Left colon (tissue), 2 donors: ENCODE measurements around the gene TRDN. TPM values are rescaled to one million over a fixed set of nuclear protein-coding genes. Genes with fewer than 3 reads are reported as not detected.
A peak's percentile ranks its signal among the peaks of the same experiment; 100 is the strongest.

ENCODE experiments used
- ATAC-seq: fragments of 200-7000 bp; cut with Tn5 transposase; one replicate; pipeline ENCODE4 v1.9.1; 2020; ENCODE audit warnings: mild to moderate bottlenecking, moderate library complexity
- DNase-seq, 2 donors: peaks; one replicate each; pipeline ENCODE4 v3.0.0-alpha.2; 2020
- intact Hi-C, 2 donors: fragments of 100-400 bp; cut with DNase I in 1 of 2; cut with micrococcal nuclease in 1 of 2; formaldehyde crosslinking; loops; one replicate each; pipeline versions ENCODE4 v1.11.2 to v1.14.0; 2022; cut with DNase I, micrococcal nuclease
- total RNA-seq, 2 donors: library from RNA; stranded (reverse); fragmentation: NEBNext Ultra II Directional; extraction: Animal tissue kit (Norgen Biotek cat#: 25700); gene quantifications; one replicate each; pipeline ENCODE4 v1.2.1, GENCODE V29; 2021
- donor health status: DM: no; HTN: no; CAD: no.
- donor health status: DM: yes; HTN: yes; CAD: no.

Gene TRDN
- total RNA-seq, 2 donors from 2014 or later, result not detected

DNA sequence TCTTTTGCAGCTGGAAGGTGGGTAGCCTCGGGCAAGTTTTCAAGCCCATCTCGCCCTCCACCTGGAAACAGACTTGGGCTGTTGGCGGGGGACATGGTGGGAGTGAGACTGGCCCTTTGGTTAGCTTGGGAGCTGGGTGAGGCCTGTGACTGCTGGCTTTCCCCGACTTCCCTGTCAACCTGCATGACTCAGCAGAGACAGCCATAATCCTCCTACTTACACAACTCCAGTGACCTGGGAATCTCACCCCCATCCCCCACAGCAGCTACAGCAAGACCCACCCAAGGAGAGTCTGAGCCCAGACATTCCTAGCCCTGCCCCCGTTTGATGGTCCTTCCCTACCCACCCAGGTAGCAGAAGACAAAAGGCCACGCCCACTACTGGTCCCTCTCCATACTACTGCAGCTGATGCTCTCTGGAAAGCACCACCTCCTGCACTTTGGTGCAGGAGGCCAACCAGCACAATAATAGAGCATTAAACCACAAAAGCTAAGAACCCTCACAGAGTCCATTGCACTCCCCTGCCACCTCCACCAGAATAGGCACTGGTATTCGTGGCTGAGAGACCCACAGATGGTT is 188.4 kb downstream of the TRDN start:
- intact Hi-C loops, result no loop called here
- ATAC-seq (no peak), DNase-seq (no peak)

DNA sequence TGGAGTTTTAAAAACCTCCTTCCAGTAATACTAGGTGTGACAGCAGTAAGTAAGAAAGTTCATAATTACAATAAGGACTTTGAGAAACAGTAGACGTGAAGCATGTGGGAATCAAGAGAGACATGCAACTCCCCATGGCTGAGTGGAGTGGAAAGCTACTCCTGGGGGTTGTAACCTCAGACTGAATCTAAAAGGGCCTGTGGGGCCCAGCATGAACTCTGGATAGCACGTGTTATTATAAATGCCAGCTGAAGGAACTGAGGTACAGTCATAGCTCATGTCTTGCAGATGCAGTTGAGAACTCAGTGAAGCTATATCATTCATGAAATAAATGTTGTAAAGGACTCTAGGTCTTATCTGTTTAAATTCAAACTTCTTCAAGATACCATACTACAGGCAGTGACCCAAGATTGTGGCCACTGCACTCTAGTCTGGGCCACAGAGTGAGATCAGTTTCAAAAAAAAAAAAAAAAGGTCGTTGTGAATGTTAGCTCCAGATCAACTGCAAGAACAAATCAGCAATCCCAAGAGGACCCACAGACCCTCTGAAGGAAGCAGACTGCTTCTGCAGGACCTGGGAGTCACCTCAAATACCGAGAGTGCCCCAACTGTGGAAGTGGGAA is 189.3 kb downstream of the TRDN start:
- intact Hi-C loops, result no loop called here
- no peak for DNase-seq
- ATAC-seq, result no peak

DNA sequence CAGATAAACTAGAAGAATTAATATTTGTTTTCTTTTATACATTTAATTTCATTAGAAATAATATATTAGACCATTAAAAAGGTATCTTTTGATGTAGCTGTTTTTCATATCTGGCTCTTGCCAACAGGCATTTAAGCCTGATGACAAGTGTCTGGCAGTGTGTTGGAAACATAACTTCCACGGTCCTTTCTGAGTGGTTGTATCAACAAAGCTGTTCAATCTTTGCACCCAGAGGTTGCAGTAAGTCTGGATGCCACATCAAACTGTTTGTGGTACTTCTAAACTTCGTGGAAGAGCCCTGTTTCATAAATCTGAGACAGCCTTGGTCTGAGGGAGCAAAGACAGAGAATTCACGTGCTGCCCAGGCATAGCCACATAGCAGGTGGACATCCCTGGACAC is 197.4 kb downstream of the TRDN start:
- intact Hi-C loops, result no loop called here
- no peak for ATAC-seq

DNA sequence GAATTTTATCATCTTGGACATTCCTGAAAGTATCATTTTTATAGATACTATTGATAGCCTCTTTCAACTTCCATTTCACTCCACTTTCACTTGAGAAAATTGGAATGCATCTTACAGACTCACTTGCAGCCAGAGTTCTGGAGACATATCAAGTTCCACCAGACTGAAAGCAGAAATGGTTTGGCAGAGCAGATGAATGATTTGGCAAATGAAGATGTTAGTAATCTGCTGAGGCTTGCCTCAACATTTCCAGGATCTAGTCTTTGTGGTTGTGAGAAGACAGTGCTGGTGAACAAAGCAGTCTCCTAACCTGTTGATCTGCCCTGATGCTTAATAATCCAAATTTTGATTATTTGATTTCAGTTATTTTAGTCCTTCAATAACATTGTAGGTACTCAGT is 202.6 kb downstream of the TRDN start:
- intact Hi-C loops, result no loop called here
- no peak for ATAC-seq
- DNase-seq, result no peak

More for the DNA sequence above, 197.4 kb downstream of the TRDN start:
- no peak for DNase-seq

DNA sequence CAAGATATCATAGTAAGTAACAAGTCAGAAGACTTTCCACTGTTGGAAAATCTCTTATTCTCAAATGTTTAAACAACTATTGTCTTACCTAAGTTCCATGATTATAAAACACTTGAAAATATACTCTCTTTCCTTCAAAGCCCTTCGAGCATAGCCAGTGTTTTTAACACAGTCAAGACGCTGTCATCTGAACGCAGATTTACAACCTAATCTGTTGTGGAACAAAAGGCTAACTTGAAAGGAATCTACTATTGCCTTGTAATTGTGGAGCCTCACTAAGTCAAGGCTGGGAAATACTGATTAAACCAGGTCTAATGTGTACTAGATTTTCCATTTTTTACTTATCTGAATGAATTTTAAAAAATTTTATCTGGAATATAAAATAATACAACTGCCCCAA is 205.8 kb downstream of the TRDN start:
- no peak for DNase-seq
- intact Hi-C loops, result no loop called here
- ATAC-seq, result no peak

DNA sequence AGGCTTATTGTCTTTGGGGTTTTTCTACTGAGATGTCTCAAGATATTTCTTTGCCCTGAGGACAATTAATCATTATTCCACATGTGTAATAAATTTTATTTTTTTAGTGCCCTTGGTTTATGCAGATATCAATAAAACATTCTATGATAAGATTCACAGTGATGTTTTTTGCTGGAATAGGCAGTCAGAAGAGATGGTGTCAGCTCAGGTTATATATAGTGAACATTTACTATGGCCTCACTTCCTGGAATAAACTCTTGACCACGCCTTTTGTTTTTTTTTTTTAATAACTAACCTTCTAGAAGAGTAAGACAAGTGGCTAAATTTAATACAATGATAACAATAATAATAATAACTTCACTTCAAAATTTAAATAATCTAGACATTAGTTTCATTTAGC is 209.7 kb downstream of the TRDN start:
- intact Hi-C loops, result no loop called here
- DNase-seq, result no peak
- ATAC-seq, result no peak

DNA sequence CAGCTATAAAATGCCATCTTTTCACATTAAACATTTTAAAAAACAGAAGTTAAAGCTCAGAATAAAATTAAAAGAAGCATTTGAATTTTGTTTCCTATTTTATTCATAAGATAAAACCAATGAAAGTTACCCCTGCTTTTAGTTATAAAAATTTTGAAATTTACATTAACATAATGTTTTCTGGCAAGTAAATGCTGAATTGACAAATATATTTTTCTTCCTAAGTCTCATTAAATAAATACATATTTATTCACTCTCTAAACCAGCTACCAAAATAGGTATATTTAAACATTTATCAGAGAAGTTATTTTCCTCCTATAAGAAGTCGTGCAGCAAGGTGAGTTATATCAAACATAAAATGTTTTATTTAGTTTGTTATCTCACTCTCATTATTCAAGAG is 213.6 kb downstream of the TRDN start:
- DNase-seq (no peak), ATAC-seq (no peak)
- intact Hi-C loops, result no loop called here

DNA sequence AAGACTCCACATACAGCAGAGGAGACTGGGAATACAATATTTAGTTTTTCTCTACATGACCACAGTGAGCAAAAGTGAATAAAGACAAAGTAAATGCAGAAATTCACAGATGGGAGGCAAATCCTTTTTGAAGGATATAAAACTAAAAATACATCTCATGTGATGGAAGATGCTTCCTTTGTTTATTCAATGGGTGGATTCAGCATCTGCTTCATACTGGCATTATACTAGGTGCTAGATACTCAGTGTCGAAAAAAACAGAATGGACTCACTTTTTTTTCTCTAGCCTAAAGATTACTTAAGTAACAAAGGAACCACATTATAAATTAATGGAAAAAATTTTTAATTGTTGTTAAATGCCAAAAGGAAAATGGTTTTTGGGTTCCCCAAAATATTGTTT is 216.2 kb downstream of the TRDN start:
- ATAC-seq (no peak), DNase-seq (no peak)
- intact Hi-C loops, result no loop called here

DNA sequence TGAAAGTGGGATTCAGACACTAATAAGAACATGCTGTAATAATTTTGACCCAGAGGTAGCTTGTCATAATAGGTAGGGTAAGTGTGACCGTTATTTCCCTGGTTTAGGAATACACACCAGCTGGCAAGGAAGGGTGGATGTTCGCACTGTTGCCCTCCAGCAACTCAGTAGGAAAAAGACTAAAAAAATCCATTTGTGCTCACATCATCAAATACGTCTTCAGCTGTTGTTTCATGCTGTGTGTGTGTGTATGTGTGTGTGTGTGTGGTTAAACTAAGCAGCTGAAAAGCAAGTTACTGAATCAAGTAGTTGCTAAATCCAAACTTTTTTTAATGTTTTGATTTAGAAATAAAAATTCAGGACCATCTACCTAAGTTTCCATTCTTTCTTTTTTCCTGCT is 218.7 kb downstream of the TRDN start:
- intact Hi-C loops, result loop anchor here in 1 of 2 donors (5.0 kb wide), 1 partner anchor 299 kb away; no protein-coding TSS in a partner anchor
- DNase-seq, result no peak
- no peak for ATAC-seq

DNA sequence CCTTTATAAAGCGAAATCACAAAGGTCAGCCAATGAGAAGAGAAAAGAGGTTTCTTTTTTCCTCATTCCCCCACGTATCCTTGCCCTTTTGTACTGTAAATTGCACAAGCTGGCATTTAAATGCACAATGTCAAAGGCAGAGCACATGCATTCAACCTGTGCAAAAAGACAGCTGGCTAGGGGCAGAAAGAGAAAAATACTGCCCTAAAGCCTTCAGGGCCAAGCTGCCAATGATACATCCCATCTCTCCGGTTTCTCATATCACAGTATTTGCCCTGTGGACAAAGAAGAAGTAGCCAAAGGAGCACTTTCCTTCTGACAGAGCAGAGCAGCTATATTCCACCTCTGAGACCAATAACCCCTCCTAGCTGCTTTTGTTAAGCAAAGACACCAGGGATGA is 219.2 kb downstream of the TRDN start:
- DNase-seq (no peak), ATAC-seq (no peak)
- intact Hi-C loops, result loop anchor here in 1 of 2 donors (5.0 kb wide), 1 partner anchor 300 kb away; no protein-coding TSS in a partner anchor

DNA sequence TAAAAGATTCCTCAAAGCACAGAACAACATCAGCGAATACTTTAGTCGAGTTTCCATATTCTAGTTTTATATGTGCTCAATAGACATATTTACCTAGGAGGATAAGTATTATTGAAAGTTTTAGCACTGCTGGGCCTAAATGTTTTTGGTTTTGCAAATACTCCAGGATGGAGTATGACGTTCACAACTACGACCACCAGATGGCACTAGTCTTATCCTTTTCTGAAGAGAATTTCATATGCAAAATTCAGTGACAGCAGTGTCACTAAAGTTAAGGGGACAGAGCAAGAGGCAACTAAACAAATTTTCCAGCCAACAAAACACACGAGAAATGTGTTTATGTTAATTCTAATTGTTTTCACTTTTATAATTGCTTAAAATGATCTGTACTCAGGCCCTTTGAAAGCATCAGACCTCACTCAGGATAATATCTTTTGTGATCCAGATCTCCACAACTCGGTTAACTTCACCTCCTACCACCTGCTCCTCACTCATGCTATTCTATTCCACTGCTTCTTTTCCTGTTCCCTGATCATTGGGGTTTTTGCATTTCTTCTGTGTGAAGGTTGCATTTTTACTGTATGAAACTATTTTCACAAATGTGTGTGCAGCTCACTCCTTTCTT is 220.8 kb downstream of the TRDN start:
- intact Hi-C loops, result loop anchor here in 1 of 2 donors (5.0 kb wide), 1 partner anchor 301 kb away; no protein-coding TSS in a partner anchor

DNA sequence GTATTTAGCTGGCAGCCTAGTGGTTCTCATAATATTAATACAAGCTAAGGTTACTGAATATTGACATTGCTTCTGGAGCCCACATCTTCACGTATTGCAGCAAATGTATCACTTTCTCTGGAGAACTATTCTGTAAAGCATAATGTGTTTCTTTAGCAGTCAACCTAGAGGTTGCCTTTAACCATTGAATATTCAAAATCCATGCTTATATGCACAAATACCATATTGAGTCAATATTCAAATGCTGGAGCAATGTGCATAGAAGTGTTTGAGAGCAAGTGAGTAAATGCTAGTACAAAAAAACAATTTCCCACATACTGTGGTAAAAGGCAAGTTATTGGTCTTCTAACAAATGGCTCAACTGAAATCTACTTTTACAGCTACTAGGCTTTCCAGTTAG is 231.8 kb downstream of the TRDN start:
- intact Hi-C loops, result no loop called here
- ATAC-seq (no peak), DNase-seq (no peak)

More for the DNA sequence above, 220.8 kb downstream of the TRDN start:
- ATAC-seq (no peak), DNase-seq (peak in 1 of 2 donors; percentile 36)

DNA sequence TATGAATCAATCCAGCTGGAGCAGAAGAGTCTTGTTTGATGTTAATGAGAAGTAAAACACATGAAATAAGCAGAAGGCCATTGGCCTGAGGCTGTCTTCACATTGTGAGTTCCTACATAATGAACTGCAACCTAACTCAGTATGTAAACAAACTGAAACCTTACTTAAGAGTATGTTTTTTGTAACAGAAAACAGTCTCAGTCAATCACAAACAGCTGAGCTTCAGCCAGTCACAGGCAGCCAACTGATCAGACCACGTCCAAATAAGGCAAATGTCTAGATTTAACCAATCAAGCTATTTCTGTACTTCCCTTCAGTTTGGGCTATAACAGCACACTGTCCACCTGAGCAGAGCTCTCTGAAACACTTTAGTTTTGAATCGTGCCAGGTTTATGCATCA is 234.7 kb downstream of the TRDN start:
- DNase-seq, result no peak
- intact Hi-C loops, result no loop called here
- ATAC-seq, result no peak

DNA sequence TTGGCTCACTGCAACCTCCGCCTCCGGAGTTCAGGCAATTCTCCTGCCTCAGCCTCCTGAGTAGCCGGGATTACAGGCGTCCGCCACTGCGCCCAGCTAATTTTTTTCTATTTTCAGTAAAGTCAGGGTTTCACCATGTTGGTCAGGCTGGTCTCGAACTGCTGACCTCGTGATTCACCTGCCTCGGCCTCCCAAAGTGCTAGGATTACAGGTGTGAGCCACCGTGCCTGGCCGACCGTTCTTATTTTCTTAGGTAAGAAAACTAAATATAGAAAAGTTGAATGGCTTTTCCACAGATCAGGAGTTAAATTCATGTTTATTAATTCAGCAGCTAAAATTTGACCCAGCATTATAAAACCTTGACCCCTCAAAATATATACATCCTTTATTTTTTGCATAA is 238.7 kb downstream of the TRDN start:
- ATAC-seq (no peak), DNase-seq (no peak)
- intact Hi-C loops, result no loop called here

DNA sequence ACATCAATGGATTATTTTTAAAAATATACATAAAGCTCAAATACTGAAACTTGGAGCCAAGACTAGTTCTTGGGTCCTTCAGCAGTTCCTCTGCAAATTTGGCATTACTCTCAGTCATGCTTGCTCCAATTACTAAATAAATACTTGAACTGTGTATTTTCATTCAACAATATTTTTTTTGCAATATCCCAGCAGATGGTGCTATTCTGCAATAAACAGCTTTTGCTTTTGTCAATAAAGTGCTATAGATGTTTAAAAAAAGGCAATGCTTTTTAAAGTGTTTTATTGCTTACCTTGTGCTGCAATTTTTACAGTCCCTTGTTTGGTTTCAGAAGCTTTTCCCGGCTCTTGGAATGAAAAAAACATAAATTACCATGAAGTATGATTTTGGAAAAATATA is 243.4 kb downstream of the TRDN start:
- intact Hi-C loops, result no loop called here
- ATAC-seq, result no peak
- no peak for DNase-seq

DNA sequence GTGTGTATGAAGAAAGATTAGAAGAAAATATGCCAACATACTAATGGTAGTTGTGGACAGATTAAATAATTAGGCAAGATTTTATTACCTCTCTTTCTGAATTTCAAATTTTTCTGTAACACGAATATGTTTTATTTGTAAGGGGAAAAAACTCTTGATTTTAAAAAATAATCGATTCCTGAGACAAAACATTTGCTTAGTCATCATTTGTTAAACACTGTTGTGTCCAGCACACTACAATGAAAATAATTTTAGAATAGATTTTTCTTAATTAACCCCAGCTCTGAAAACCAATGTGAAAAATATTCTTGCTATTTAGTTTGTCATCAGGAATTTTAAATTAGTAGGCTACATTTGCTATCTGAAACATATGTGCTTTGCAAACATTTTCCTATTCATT is 253.0 kb downstream of the TRDN start:
- ATAC-seq (no peak), DNase-seq (no peak)
- intact Hi-C loops, result no loop called here

DNA sequence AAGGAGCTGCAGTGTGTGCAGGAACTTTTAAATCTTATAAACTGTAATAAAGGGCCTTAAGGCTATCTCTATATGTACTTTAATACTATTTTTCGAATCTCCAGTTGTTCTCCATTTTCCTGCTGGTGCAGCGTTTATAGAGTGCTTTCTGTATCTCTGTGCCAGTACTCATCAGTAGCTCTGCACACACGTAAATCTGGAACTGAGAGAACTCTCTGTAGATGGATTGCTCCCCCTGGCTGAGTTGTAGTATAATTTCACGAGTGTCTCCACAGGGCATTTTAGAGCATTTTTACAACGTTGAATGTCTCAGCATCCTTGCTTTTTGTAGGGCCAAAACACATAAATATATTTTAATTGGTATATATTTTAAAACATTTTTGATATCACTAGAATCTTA is 256.5 kb downstream of the TRDN start:
- ATAC-seq (no peak), DNase-seq (no peak)
- intact Hi-C loops, result no loop called here

DNA sequence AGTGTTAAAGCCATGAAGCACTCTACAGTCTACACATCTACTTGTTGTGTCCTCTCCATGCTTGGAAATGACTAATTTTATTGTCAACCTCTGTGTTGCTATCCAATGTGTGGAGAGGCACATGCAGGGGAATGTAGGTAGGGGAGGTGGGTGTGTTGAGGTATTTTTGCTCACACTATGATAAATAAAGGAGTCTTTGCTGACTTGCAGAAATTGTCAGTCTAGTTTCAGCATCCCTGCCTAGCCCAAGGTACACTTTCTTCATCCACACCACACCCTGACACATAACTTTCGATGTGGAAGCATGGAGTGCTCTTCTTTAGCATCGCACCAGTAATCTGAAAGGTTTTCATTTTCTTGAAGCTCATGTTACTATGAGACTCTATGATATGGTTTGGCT is 264.0 kb downstream of the TRDN start:
- intact Hi-C loops, result no loop called here
- ATAC-seq (no peak), DNase-seq (no peak)

DNA sequence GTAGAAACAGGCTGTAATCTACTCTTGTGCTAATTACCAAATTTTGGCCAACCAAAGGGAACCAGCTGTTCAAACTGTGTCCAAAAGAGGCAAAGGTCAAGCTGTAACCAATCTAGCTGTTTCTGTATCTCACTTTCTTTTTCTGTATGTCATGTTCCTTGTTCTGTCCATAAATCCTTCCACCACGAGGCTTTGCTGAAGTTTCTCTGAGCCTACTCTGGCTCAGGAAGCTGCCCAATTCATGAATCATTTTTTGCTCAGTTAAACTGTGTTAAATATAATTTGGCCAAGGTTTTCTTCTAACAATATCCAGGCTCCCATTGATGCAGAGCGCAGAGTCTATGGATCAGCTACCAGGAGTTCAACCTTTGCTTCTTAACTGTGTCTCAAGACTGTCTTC is 272.8 kb downstream of the TRDN start:
- no peak for ATAC-seq
- intact Hi-C loops, result no loop called here
- DNase-seq, result no peak

DNA sequence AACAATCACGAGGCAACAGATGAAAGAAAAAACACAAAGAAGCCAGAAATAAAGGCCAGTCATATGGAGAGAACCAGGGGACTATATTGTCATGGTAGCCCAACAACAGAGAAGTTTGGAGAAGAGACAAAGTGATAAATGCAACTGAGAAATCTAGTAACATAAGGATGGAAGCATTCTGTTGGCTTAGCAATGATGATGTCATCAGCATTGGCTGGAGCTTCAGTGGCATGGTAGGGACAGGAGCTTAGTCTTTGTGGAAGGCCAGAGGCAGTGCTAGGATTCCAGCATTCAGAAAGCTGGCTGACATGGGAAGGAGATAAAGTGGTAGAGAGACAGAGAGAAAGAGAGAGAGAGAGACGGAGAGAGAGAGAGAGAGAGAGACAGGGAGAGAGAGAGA is 276.4 kb downstream of the TRDN start:
- DNase-seq, result no peak
- no peak for ATAC-seq
- intact Hi-C loops, result no loop called here

DNA sequence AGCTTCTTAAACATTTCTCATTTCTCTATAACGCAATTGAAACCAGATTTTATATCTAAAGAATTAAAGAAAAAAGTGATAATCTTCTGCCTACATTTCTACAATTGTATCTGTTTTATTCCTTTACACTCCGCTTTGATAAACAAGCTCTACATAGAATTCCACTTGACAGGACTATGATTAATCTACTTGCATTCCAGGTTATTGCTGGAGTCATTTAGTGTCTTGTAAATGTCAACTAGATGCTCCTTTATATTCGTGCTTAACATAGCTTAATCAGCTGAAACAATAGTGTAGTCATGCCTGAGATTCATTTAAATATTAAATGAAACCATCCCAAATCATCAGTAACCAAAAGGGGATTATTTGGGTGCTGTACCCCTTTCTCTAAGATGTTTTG is 284.0 kb downstream of the TRDN start:
- intact Hi-C loops, result no loop called here
- DNase-seq (no peak), ATAC-seq (no peak)
